Esophagus muscularis mucosa (tissue), 4 donors: ENCODE measurements around the gene MYO10. TPM values are rescaled to one million over a fixed set of nuclear protein-coding genes. Genes with fewer than 3 reads are reported as not detected.

Experiments used
- DNase-seq: peaks from one replicate; pipeline ENCODE4 v3.0.0-alpha.2; 2017; ENCODE audit errors: extremely low spot score
- H3K27ac ChIP-seq, 4 donors: fragments of 200-600 bp; sonication (generic); replicated peaks in 1 of 4; 1 replicate in 3 of 4; 2 replicates in 1 of 4; pipeline ENCODE4 v1.5.1; 2016 to 2019; ENCODE audit warnings: mild to moderate bottlenecking in 1 of 4
- H3K27me3 ChIP-seq, 4 donors: fragments of 200-600 bp; sonication (generic); one replicate each; pipeline versions ENCODE4 v1.5.1 to v1.6.0; 2016 to 2019
- H3K36me3 ChIP-seq, 4 donors: fragments of 200-600 bp; sonication (generic); one replicate each; pipeline ENCODE4 v1.5.1; 2016 to 2019
- H3K4me1 ChIP-seq, 4 donors: fragments of 200-600 bp; sonication (generic); one replicate each; pipeline ENCODE4 v1.5.1; 2016 to 2019
- H3K4me3 ChIP-seq, 4 donors: fragments of 200-600 bp; sonication (generic); 1 replicate in 2 of 4; 2 replicates in 2 of 4; pipeline ENCODE4 v1.5.1; 2016 to 2019; ENCODE audit warnings: mild to moderate bottlenecking in 4 of 4, moderate library complexity in 1 of 4
- H3K9me3 ChIP-seq, 4 donors: fragments of 200-600 bp; sonication (generic); 1 replicate in 3 of 4; 2 replicates in 1 of 4; pipeline ENCODE4 v1.5.1; 2016 to 2019
- EP300 ChIP-seq: sonication (generic); formaldehyde crosslinking; IDR thresholded peaks from one replicate; pipeline ENCODE4 v1.6.1; 2017; ENCODE audit warnings: antibody characterized with exemption
- POLR2A ChIP-seq: fragments of 450-650 bp; IDR thresholded peaks from one replicate; pipeline ENCODE4 v1.6.1; 2017; ENCODE audit warnings: antibody characterized with exemption, moderate library complexity, mild to moderate bottlenecking, low read depth
- POLR2AphosphoS5 ChIP-seq, 2 donors: sonication (generic); formaldehyde crosslinking; IDR thresholded peaks; one replicate each; pipeline ENCODE4 v1.6.1; 2017; ENCODE audit warnings: antibody characterized with exemption in 2 of 2
- WGBS: methylation state at CpG from one replicate; pipeline ENCODE4 v1.1.5; 2018; 5-methylcytosine and 5-hydroxymethylcytosine counted together
- intact Hi-C: fragments of 100-400 bp; cut with DNase I; formaldehyde crosslinking; loops from one replicate; pipeline ENCODE4 v1.15.1; 2023
- total RNA-seq, 4 donors: library from RNA; depleted of rRNA; stranded (reverse); fragments of >200 nt; gene quantifications; one replicate each; pipeline versions ENCODE4 v1.1.0 to v1.2.1, GENCODE V29; 2016
- TF ChIP-seq, protein P1 (sequence below), 3 experiments: fragments of 200-600 bp in 2 of 3; fragments of 450-650 bp in 1 of 3; sonication (generic) in 2 of 3; IDR thresholded peaks; one replicate each; pipeline ENCODE4 v1.5.1; 2017 to 2019; ENCODE audit warnings: antibody characterized with exemption in 3 of 3, mild to moderate bottlenecking in 2 of 3, moderate library complexity in 1 of 3

The MYO10 gene
- total RNA-seq, 4 donors from 2014 or later: 7.1 to 9.3 (median 7.8) TPM

GRCh38 chr5:16780325-16780724 lies 155.8 kb downstream of the MYO10 start:
- Histone ChIP-seq H3K4me3 (no peak overlapping the region), H3K9me3 (no peaks in the 10 kb centered on the region), H3K27ac (no peak overlapping the region), H3K27me3 (no peaks in the 10 kb centered on the region), H3K36me3 (peaks cover 0 to 3% (median 0%) of the 10 kb centered on the region in 4 donors), H3K4me1 (peaks cover 0 to 4% (median 0%) of the 10 kb centered on the region in 4 donors)
- TF ChIP-seq POLR2AphosphoS5 (IDR thresholded peaks at IDR 0.05): no peak
- TF ChIP-seq, protein P1, sequence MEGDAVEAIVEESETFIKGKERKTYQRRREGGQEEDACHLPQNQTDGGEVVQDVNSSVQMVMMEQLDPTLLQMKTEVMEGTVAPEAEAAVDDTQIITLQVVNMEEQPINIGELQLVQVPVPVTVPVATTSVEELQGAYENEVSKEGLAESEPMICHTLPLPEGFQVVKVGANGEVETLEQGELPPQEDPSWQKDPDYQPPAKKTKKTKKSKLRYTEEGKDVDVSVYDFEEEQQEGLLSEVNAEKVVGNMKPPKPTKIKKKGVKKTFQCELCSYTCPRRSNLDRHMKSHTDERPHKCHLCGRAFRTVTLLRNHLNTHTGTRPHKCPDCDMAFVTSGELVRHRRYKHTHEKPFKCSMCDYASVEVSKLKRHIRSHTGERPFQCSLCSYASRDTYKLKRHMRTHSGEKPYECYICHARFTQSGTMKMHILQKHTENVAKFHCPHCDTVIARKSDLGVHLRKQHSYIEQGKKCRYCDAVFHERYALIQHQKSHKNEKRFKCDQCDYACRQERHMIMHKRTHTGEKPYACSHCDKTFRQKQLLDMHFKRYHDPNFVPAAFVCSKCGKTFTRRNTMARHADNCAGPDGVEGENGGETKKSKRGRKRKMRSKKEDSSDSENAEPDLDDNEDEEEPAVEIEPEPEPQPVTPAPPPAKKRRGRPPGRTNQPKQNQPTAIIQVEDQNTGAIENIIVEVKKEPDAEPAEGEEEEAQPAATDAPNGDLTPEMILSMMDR (IDR thresholded peaks at IDR 0.05): no peak
- TF ChIP-seq EP300: no peak
- no peak for TF ChIP-seq POLR2A
- intact Hi-C loops: no loop called here
- 72% methylated on average over 6 of the region's 6 CpGs for WGBS
- DNase-seq: no peak

DNA sequence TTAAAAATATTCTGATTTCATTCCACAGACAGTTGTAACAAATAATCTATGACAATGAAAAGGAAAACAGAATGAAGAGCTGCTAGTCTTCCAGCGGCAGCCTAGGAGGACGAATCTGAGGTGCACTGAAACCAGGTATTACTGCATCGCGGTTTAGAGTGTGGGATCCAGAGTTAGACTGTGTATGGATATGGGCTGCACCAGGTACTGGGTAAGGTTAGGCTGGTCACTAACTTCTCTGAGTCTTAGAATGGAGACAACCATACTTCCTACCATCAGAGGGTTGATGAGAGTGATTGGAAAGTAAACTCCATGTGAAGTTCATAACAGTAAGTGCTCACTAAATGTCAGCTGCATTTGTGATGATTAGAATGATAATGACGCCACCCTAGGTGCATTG lies 158.7 kb downstream of the MYO10 start:
- WGBS: 94% methylated on average over 5 of the region's 5 CpGs

GRCh38 chr5:16776611-16777251 lies 159.4 kb downstream of the MYO10 start:
- 74% methylated on average over 10 of the region's 10 CpGs for WGBS
- TF ChIP-seq, protein P1 (IDR thresholded peaks at IDR 0.05): peak in 2 of 3 experiments; percentile 13 to 22
- TF ChIP-seq POLR2A: no peak
- peak; percentile 10 to 26 for TF ChIP-seq POLR2AphosphoS5 (IDR thresholded peaks at IDR 0.05)
- no peak for TF ChIP-seq EP300
- intact Hi-C loops: no loop called here

More for the DNA sequence above, 158.7 kb downstream of the MYO10 start:
- Histone ChIP-seq H3K27me3 (no peaks in the 10 kb centered on the region), H3K4me1 (peaks cover 0 to 4% (median 0%) of the 10 kb centered on the region in 4 donors), H3K4me3 (no peak overlapping the region), H3K36me3 (no peaks in the 10 kb centered on the region), H3K27ac (no peak overlapping the region), H3K9me3 (no peaks in the 10 kb centered on the region)
- intact Hi-C loops: no loop called here
- TF ChIP-seq, protein P1 (IDR thresholded peaks at IDR 0.05): no peak
- DNase-seq: no peak

GRCh38 chr5:16774806-16775205 lies 161.3 kb downstream of the MYO10 start:
- H3K36me3 ChIP-seq: no peaks in the 10 kb centered on the region
- H3K9me3 ChIP-seq: no peaks in the 10 kb centered on the region
- DNase-seq: no peak
- intact Hi-C loops: no loop called here
- no peak overlapping the region for H3K27ac ChIP-seq
- H3K4me3 ChIP-seq: no peak overlapping the region
- 87% methylated on average over 4 of the region's 4 CpGs for WGBS
- H3K4me1 ChIP-seq: peaks cover 0 to 4% (median 0%) of the 10 kb centered on the region in 4 donors
- H3K27me3 ChIP-seq: no peaks in the 10 kb centered on the region
- TF ChIP-seq, protein P1 (IDR thresholded peaks at IDR 0.05): no peak
- TF ChIP-seq POLR2A (no peak), POLR2AphosphoS5 (IDR thresholded peaks at IDR 0.05) (no peak), EP300 (no peak)

More at GRCh38 chr5:16776611-16777251, 159.4 kb downstream of the MYO10 start:
- Histone ChIP-seq H3K36me3 (no peaks in the 10 kb centered on the region), H3K27ac (no peak overlapping the region), H3K4me1 (peaks cover 0 to 4% (median 0%) of the 10 kb centered on the region in 4 donors), H3K27me3 (no peaks in the 10 kb centered on the region), H3K4me3 (no peak overlapping the region), H3K9me3 (no peaks in the 10 kb centered on the region)
- no peak for DNase-seq

- Histone ChIP-seq H3K9me3 (no peaks in the 10 kb centered on the region), H3K36me3 (no peaks in the 10 kb centered on the region), H3K4me3 (no peak overlapping the region), H3K27ac (no peak overlapping the region), H3K4me1 (peaks cover 0 to 4% (median 0%) of the 10 kb centered on the region in 4 donors), H3K27me3 (no peaks in the 10 kb centered on the region)
- intact Hi-C loops: no loop called here
- DNase-seq: no peak
- TF ChIP-seq POLR2AphosphoS5 (IDR thresholded peaks at IDR 0.05) (no peak), EP300 (no peak), POLR2A (no peak)
- TF ChIP-seq, protein P1 (IDR thresholded peaks at IDR 0.05): no peak
- WGBS: 81% methylated on average over 3 of the region's 3 CpGs
Observed at GRCh38 chr5:16773991-16774390, 162.1 kb downstream of the MYO10 start.
